Midbrain (tissue), 1 donor: ENCODE results near the gene ARHGAP31.

ENCODE experiments used
- DNase-seq: peaks from one replicate; lab custom pipeline; 2025; lab: John Stamatoyannopoulos, UW

The ARHGAP31 gene

GRCh38 chr3:119443179-119443578 is 149.0 kb downstream of the ARHGAP31 start:
- no peak for DNase-seq

- DNase-seq, result no peak
These were observed 150.4 kb downstream of the ARHGAP31 start for GRCh38 chr3:119444590-119444989.

DNA sequence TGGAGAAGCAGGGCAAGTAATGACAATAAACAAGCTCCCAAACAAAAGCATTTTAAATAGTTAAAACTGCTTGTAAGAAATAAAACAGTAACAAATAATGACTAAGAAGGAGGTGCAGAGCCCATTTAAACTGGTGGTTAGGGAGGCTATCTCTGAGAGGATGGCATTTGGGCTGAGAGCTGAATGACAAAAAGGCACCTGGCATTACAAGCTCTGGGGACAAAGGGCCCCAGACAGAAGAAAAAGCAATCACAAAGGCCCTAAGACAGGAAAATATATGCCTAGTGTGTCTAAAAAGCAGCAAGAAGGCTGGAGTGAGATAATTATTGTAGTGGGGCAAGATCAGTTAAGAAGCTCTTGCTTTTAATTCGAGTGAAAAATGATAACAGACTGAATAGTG is 159.6 kb downstream of the ARHGAP31 start:
- DNase-seq, result no peak

- no peak for DNase-seq
These were observed 162.3 kb downstream of the ARHGAP31 start for GRCh38 chr3:119456469-119456868.

GRCh38 chr3:119457246-119457645 is 163.1 kb downstream of the ARHGAP31 start:
- peak; percentile 14 for DNase-seq

DNA sequence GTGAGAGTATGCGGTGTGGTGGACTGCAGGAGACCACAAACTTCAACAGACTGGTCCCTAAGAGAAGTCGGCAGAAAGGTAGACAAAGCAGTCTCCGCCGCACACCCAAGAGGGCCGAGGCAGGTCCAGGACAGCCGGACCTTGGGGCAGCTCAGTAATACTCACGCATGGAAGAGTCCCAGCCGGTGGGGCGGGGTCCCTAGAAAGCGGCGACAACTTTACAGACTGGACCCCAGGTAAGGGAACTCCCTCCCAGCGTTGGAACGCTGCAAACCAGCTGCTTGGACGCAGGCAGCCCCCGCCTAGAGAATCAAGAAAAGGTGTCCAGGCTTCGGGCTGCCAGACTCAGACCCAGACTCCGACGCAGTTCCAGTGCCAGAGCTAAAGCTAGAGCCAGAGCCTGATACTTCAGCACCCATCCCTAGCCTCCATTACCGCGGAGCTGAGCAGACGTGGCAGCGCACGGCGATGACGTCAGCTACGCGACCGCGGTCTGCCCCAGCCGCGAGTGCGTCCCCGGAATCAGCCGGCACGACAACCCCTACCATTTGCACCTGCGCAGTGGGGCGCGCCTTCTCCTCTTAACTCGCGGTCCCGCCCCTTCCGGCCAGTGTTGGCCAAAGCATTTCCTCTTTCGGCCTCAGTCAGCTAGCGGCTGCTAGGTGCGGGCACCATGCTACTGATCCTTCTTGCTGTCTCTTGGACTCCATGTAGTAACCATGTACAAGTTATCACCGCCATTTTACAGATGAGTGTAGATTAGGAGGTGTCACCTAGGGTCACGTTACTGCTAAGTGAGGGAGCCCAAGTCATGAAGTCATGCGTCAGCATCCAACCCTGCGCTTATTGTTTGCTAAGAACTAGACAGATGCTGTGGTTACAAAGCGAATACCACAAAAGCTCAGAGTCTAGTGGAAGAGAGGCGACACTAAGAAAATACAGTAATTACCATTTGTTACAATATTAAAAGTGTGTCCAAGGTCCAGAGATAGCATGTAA is 169.3 kb downstream of the ARHGAP31 start, which contains the start of gene TMEM39A:
Gene TMEM39A (minus strand): TSS at position 445 of the 999 bp plus-strand sequence. CDS start 1,541 bp downstream, outside the sequence.
- peak; percentile 99 for DNase-seq

- no peak for DNase-seq
These were observed 173.9 kb downstream of the ARHGAP31 start for GRCh38 chr3:119468041-119468440.

DNA sequence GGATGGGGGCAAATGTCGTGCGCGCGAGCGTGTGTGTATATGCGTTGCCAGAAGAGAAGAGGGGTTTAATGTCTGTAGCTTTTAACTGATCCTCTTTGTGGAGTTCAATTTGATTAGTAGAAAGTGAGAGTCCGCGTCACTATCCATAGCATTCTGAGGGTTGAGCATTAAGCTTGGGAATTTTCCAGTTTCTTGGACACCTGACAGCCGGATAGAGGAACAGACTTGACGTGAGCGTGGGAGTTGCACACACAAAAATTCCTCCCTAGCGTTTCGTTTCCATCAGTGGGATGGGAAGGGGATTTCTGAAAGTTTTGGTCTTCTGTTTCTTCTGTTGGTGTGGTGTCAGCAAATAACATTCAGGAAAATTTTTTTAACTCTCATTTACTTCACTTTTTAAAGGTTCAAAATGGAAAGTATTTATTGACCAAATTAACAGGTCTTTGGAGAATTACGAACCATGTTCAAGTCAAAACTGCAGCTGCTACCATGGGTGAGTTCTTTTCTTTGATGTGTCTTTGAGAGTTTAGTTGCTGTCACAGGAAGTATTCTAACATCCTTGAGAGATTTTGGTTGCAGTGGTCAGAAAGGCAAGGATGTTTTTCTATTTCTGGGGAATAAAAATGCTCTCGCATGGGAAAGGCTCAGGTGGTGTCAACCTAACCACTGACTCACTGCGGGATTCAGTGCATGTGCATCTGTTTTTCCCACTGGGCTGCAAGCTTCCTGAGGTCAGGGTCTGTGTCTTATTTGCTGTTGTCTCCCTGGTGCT is 175.4 kb downstream of the ARHGAP31 start:
- no peak for DNase-seq
